Stimulated activated naive CD4-positive, alpha-beta T cell (primary cell): ENCODE measurements around the gene LCN6.

Experiments used
- DNase-seq, 6 experiments: peaks; one replicate each; lab custom pipeline; 2025; lab: John Stamatoyannopoulos, UW

LCN6 gene

GRCh38 chr9:136743639-136744211 is 4.6 kb downstream of the LCN6 start:
- no peak for DNase-seq

DNA sequence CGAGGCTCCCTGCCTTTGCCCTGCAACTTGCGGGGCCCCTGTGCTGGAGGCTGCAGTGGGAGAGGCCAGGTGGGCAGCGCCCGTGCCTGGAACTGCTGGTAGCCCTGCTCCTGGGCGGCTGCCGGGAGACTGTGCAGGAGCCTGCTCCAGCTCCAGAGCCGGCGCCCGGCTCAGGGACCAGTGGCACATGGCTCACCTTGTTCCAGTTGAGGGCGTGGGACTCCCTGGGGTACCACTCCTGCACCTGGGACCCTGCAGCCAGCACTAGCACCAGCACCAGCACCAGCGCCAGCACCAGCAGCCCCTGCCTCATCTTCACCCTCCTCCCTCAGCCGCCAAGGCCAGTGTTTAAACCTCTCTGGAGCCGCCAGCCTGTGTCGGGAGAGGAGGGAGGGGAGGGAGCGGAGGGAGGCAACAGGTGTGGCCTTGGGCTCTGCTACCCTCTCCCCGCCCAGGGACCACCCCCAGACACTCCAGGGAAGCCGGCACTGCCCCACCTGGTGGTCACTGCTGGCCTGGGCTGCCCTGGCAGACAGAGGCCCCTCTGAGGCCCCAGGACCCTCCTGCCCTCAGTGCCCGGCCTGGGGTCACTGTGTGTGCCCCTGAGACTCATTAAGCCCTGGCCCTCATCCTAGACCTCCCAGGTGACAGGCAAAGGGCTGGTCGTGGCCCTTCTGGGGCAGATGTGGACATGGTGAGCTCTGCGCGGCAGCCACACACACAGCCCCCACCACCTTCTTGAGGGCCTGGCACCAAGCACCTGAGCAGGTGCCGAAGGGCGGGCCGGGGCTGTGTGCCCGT is 5.5 kb downstream of the LCN6 start, which contains the start of gene LCN10:
TSS of gene LCN10 (minus strand) at position 350 of the 801 bp plus-strand sequence. CDS start at position 313, 37 bp downstream.
- DNase-seq: no peak

DNA sequence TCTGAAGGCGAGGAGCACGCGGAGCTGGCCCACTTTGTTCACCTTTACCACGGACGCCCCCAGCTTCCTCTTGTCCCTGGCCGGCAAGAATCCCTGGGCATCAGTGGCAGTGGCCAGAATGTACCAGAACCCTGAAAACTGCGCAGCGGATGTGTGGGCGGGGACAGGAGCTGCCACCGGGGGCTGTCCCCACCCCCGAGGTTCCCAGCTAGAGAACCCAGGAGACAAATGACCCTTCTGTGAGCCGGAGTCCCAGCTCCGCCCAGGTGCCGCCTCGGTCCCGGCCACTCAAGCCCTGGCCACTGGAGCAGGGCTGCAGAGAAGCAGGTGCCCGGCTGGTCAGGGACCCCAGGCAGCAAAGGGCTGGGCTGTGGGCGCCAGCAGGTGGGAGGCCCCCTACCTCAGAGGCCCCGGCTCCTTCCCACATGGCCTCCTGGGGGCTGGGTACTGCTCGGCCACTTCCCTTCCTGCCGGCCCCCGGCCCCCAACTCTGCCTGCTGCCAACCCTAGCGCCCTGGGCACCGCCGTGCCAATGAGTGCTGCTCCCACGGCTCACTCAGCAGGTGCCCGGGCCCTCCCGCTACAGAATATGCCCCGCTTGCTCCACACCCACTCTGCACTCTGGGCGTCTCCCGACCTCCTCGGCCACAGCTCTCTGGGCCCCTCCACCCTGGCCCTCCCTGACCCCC is 6.3 kb downstream of the LCN6 start:
- DNase-seq: peak in 2 of 6 experiments; percentile 33

- peak in 2 of 6 experiments; percentile 18 to 33 for DNase-seq
Observed at GRCh38 chr9:136740971-136741882, 7.1 kb downstream of the LCN6 start.

GRCh38 chr9:136740491-136740890 is 7.8 kb downstream of the LCN6 start:
- no peak for DNase-seq

- no peak for DNase-seq
Observed at GRCh38 chr9:136740069-136740468, 8.3 kb downstream of the LCN6 start.

GRCh38 chr9:136739509-136739908 is 8.8 kb downstream of the LCN6 start:
- no peak for DNase-seq

GRCh38 chr9:136738960-136739359 is 9.4 kb downstream of the LCN6 start:
- no peak for DNase-seq

- DNase-seq: no peak
Observed at GRCh38 chr9:136735812-136736480, 12.4 kb downstream of the LCN6 start.

DNA sequence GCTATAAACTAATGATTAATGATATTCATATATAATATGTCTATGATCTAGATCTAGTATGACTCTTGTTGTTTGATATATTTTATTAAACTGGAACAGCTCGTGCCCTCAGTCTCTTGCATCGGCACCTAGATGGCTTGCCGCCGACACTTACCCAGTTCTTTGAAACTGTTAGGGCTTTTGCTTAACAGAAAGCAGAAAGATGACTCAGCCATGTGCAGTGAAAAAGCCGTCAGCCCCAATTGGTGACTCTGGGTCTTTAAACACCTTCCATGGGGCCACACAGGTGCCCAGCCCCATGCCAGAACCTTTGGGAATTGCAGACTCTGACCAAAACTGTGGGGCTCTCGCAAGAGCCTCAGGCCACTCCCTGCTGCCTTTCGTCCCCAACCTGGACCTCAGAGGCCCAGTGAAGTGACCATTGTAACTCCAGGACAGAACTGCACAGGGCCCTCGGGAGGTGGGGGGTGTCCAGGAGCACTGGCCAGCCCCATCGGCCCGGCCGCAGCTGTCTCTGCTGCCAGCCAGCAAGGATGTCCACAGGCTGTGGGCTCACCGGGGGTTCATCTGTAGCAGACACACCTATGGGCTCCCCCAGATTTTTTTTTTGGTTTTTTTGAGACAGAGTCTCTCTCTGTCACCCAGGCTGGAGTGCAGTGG is 13.4 kb downstream of the LCN6 start:
- DNase-seq: no peak

GRCh38 chr9:136733611-136734010 is 14.7 kb downstream of the LCN6 start:
- no peak for DNase-seq

GRCh38 chr9:136732444-136733178 is 15.7 kb downstream of the LCN6 start:
- no peak for DNase-seq

DNA sequence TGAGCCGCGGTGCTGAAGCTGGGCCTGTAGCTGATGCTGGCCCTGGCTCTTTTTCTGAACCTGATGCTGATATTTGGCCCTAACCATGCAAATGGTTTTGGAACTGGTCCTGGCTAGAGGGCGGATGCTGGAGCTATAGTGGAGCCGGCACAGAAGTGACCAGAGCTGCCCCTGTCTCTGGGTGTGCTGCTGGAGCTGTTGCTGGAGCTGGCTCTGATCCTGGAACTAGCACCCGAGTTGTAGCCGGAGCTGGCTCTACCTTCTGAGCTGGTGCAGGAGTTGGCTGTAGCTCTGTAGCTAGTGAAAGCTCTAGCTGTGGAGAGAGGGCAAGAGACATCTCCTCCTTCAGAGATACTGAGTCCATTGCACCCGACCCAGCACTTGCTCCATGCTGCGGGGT is 18.4 kb downstream of the LCN6 start:
- DNase-seq: no peak

DNA sequence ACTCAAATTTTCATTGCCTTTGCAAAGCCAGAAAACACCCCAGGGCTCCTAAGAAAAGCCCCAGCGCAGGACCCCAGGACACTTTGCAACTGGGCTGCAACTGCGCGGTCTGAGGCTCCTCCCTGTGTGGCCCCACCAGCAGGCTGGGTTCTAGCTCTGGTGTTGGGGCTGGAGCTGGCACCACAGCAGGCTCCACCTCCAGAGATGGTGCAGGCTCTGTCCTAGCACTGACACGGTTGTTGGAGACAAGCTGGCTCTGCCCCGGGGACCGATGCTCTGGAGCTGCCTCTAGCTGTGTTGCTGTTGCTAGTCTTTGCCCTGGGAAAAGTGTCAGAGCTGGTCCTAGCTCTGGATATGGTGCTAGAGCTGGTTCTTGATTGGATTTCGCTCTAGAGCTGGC is 19.2 kb downstream of the LCN6 start:
- no peak for DNase-seq

- DNase-seq: peak in 1 of 6 experiments; percentile 38
Observed at GRCh38 chr9:136728548-136729123, 19.7 kb downstream of the LCN6 start.

DNA sequence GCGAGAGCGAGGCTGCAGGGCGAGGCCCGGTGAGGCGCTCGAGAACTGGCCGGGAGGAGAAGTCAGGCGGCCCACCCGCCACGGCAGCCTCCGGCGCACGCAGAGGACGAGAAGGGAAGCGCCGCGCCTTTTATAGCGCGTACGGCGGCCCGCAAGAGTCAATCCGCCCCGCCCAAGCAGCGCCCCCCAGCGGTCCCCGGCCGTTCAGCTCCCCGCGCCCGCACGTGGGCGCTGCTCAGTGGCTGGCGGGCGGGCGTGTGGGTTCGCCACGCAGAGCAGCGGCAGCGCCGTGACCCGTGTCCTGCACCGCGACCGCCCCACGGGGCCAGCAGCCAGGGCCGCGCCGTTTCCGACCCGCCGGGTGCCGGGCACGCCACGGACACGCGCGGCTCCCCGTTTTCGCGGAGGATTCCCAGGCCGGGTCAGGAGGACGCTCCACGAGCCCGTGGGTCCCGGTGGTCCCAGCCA is 20.2 kb downstream of the LCN6 start:
- peak; percentile 82 to 94 (median 92) for DNase-seq

DNA sequence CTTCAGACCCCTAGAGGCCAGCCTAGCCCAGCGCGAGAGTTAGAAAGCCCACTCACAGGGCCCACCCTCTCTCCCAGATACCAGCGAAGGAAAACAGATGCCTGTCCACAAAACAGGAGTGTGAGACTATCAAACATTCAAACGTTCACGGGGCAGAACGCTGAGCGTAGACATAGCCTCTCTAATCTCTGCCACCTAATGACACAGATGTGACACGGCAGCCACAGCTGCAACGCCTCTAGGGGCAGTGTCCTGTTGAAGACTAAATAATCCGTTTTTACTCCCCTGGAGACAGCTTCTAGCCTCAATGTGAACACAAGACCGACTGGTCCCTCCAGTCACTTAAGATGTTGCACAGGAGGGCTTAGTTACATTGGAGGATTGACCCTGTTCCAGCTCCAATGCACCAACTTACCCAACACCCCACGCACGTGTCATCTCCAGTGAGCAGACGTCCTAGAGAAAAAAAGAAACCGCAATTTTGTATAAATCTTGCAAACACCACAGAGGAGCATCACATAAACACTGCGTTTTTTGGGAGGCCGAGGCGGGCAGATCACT is 21.6 kb downstream of the LCN6 start:
- peak in 4 of 6 experiments; percentile 21 to 43 (median 26) for DNase-seq

DNA sequence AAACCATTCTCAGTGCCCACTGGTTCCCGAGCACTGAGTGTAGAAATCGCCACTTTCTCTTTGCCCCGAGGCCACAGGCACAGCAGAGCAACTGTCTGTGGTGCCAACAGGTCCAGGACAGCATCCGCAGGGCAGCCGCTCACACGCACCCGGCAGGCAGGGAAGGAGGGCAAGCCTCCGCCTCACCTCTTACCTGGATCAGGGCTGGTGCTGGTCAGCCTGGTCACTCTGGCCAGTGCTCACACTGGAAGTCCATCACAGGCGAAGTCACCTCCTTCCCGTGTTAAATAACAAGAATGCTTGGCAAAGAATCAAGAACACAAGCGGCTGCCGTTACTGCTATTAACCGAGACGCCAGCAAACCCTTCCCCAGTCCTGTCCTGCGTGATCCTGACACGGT is 22.2 kb downstream of the LCN6 start:
- DNase-seq: no peak

GRCh38 chr9:136725612-136726011 is 22.7 kb downstream of the LCN6 start:
- DNase-seq: no peak
